ENCODE results near the gene CSMD2. TPM values are rescaled to one million over a fixed set of nuclear protein-coding genes. Genes with fewer than 3 reads are reported as not detected.

The CSMD2 gene
- total and polyA plus RNA-seq, 2 experiments from 2014 or later, result 5.3 to 16.6 TPM

- H3F3A ChIP-seq (replicated peaks; ENCODE audit: low read depth), result no peaks in the 10 kb centered on the region
- DNase-seq (ENCODE audit: low spot score) (no peak), ATAC-seq (no peak)
- no peaks in the 10 kb centered on the region for H3K79me2 ChIP-seq (replicated peaks; ENCODE audit: insufficient read depth)
- H3K27me3 ChIP-seq (ENCODE audit: insufficient read depth), result no peaks in the 10 kb centered on the region
- no peak for TF ChIP-seq STAT1 (IDR thresholded peaks at IDR 0.05; ENCODE audit: unreplicated experiment)
- no peak for TF ChIP-seq REST (IDR thresholded peaks at IDR 0.05; ENCODE audit: unreplicated experiment)
- TF ChIP-seq ETS1 (IDR thresholded peaks at IDR 0.05), result no peak
- no peak for TF ChIP-seq ZNF114 (CRISPR knock-in tag; IDR thresholded peaks at IDR 0.05)
- TF ChIP-seq CTCF (conservative IDR thresholded peaks at IDR 0.05; ENCODE audit: low read depth in 2 of 2), result no peak
- no peak for TF ChIP-seq EZH2 (IDR thresholded peaks at IDR 0.05; ENCODE audit: low read depth, unreplicated experiment)
- TF ChIP-seq POLR2AphosphoS5 (IDR thresholded peaks at IDR 0.05; ENCODE audit: low read depth), result no peak
- no peak for TF ChIP-seq NANOG (IDR thresholded peaks at IDR 0.05; ENCODE audit: borderline replicate concordance)
- no peak for TF ChIP-seq JUNB (IDR thresholded peaks at IDR 0.05; ENCODE audit: unreplicated experiment)
- no peak for TF ChIP-seq ZNF462 (CRISPR knock-in tag; IDR thresholded peaks at IDR 0.05)
- no peak for TF ChIP-seq EZH2phosphoT487 (IDR thresholded peaks at IDR 0.05; ENCODE audit: unreplicated experiment)
- TF ChIP-seq CREB1 (CRISPR knock-in tag; IDR thresholded peaks at IDR 0.05; ENCODE audit: low read depth), result no peak
- TF ChIP-seq ZNF331 (CRISPR knock-in tag; IDR thresholded peaks at IDR 0.05; ENCODE audit: low read depth), result no peak
- no peak overlapping the region for H3K4me2 ChIP-seq
- no peak overlapping the region for H2AFZ ChIP-seq
- H4K20me1 ChIP-seq (replicated peaks; ENCODE audit: insufficient read depth), result no peaks in the 10 kb centered on the region; the same call in 1 of the 2 replicates
- no peak overlapping the region for H3K27ac ChIP-seq (ENCODE audit: low read depth)
- H3K4me1 ChIP-seq (ENCODE audit: insufficient read depth), result no peaks in the 10 kb centered on the region
- no peaks in the 10 kb centered on the region for H3K36me3 ChIP-seq (ENCODE audit: insufficient read depth)
- no peak overlapping the region for H3K4me3 ChIP-seq
- no peaks in the 10 kb centered on the region for H3K9me2 ChIP-seq (ENCODE audit: insufficient read depth)
- no peaks in the 10 kb centered on the region for H3K4me1 Mint-ChIP-seq
- no peaks in the 10 kb centered on the region for H3K9me3 Mint-ChIP-seq
- peaks cover 10% of the 10 kb centered on the region for H3K36me3 Mint-ChIP-seq (ENCODE audit: low read depth)
- no peak overlapping the region for H3K4me3 Mint-ChIP-seq
- H3K27me3 Mint-ChIP-seq (ENCODE audit: insufficient read depth, low read depth, poor library complexity), result peaks cover 2% of the 10 kb centered on the region
- H3K27ac Mint-ChIP-seq, result no peak overlapping the region
These were observed 515.3 kb downstream of the CSMD2 start for GRCh38 chr1:33649759-33650158.
